SH-SY5Y (cell line): Measurements from ENCODE around the gene SDK1.

Source experiments
- GATA2 ChIP-seq: IDR thresholded peaks from 2 replicates; pipeline ENCODE4 v1.6.1; 2011; ENCODE audit warnings: mild to moderate bottlenecking, low read depth, low read length
- GATA3 ChIP-seq: IDR thresholded peaks from 2 replicates; pipeline ENCODE4 v1.6.1; 2011; ENCODE audit warnings: low read depth, mild to moderate bottlenecking, low read length, moderate library complexity

DNA sequence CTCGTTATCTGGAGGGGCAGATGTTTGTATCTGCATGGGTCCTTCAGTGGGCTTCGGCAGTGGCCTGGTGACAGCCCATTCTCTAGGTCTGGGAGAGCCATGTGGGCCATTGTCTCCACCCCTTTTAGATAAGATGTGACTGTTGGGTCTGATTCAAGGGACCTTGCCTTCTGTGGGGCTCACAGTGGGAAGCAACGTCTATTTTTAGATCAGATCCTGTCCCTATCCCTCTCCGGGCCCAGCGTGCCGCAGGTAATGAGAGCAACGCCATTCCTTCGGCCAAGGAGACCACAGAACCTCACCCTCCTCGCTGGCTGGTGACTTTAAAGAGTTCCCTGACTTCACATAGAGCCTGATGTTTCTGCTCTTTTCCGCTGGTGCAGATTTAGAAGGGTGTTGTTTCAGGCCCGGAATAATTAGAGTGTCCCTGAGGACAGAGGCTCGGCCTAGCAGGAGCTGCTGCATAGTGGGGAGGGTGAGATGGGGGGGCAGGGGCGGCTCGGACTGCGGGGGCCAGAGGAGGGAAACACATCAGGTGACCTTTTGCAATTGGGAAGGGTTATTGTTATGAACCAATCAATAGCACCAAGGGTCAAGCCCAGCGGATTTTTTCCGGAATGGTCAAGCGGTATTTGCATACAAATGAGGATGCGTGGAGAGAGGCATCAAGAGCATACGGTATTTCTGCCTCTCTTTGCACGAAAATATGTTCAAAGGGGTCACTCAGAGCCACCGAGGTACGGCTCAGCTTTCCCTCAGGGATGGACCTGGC, 878.0 kb downstream of the SDK1 start:
- TF ChIP-seq GATA3 (no peak), GATA2 (no peak)
